Stimulated activated effector memory CD8-positive, alpha-beta T cell treated with anti-CD3 and anti-CD28 coated beads, Interleukin-12 subunit alpha, Interleukin-12 subunit beta, amount 100 ng/mL, for 72 hours (primary cell): ENCODE data around the gene ZBTB44.
"Not testable (repeated sequence)": the region's sequence is repeated elsewhere in the genome, so short reads cannot be mapped to it uniquely, and the experiment has no call there.

Experiments
- ATAC-seq: fragments of 150-1000 bp; cut with Tn5 transposase; 2 replicates; pipeline ENCODE4 v1.10.0; 2021
- DNase-seq, 2 donors: peaks; one replicate each; pipeline ENCODE4 v3.0.0; 2021 to 2022; ENCODE audit warnings: low spot score in 2 of 2
- H3K27ac Mint-ChIP-seq: one replicate; pipeline ENCODE4 v1.8.0; 2022; ENCODE audit warnings: mild to moderate bottlenecking, mixed read lengths
- H3K36me3 Mint-ChIP-seq: one replicate; pipeline ENCODE4 v1.8.0; 2022; ENCODE audit warnings: mild to moderate bottlenecking, mixed read lengths
- H3K4me1 Mint-ChIP-seq: one replicate; pipeline ENCODE4 v1.8.0; 2022; ENCODE audit warnings: mixed read lengths
- H3K4me3 Mint-ChIP-seq: one replicate; pipeline ENCODE4 v1.8.0; 2022; ENCODE audit warnings: mild to moderate bottlenecking, mixed read lengths
- H3K9me3 Mint-ChIP-seq: one replicate; pipeline ENCODE4 v1.8.0; 2022; ENCODE audit warnings: mixed read lengths

The ZBTB44 gene

GRCh38 chr11:130314750-130315285 lies at the start of gene ZBTB44:
Gene ZBTB44 (minus strand): TSS chr11:130314917. CDS start chr11:130261873, 53,044 bp downstream.
- peak within 1 kb of the TSS; percentile 87 for H3K4me3 Mint-ChIP-seq
- H3K4me1 Mint-ChIP-seq = peaks cover 34% of the 10 kb centered on the region
- DNase-seq (peak; percentile 78 to 90), ATAC-seq (peak; percentile 83)
- H3K36me3 Mint-ChIP-seq = peaks cover 23% of the 10 kb centered on the region
- H3K27ac Mint-ChIP-seq = peak within 1 kb of the TSS; percentile 97
- H3K9me3 Mint-ChIP-seq = no peaks in the 10 kb centered on the region

DNA sequence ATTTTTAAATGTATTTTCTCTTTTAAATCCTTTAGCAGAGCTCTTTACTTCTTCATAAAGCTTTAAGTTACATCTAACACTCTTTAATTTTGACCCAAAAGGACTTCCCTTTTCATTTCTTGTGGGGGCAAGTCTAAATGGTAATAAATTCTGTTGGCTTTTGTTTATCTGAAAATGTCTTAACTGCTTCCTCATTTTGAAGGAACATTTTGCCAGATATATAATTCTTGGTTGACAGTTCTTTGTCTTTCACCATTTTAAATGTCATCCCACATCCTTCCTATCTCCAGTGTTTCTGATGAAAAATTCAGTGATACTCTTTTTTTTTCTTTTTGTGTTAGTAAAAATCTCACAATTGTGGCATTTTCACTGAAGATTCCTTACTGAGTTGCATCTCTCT lies 44.7 kb upstream of the ZBTB44 start:
- DNase-seq = no peak
- H3K36me3 Mint-ChIP-seq = no peaks in the 10 kb centered on the region

DNA sequence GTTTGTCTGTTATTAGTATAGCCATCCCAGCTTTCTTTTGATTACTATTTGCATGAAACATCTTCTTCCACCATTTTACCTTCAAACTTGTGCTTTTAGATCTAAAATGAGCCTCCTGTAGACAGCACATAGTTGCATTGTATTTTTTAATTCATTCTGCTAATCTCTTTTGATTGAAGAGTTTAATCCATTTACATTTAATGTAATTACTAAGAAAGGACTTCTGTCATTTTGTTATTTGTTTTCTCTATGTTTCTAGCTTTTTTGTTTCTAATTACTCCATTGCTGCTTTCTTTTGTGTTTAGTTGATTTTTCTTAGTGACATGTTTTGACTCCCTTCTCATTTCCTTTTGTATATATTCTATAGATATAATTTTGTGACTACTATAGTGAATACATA lies 43.7 kb upstream of the ZBTB44 start:
- ATAC-seq = no peak
- no peaks in the 10 kb centered on the region for H3K4me1 Mint-ChIP-seq
- no peak overlapping the region for H3K27ac Mint-ChIP-seq

More for the DNA sequence above, 44.7 kb upstream of the ZBTB44 start:
- Mint-ChIP-seq H3K4me1 (no peaks in the 10 kb centered on the region), H3K4me3 (no peak overlapping the region), H3K9me3 (peaks cover 16% of the 10 kb centered on the region), H3K27ac (no peak overlapping the region)
- ATAC-seq = no peak

GRCh38 chr11:130347261-130347660 lies 32.5 kb upstream of the ZBTB44 start:
- Mint-ChIP-seq H3K36me3 (no peaks in the 10 kb centered on the region), H3K4me3 (no peak overlapping the region), H3K27ac (no peak overlapping the region), H3K4me1 (peaks cover 6% of the 10 kb centered on the region), H3K9me3 (peaks cover 9% of the 10 kb centered on the region)
- DNase-seq (no peak), ATAC-seq (no peak)

More for the DNA sequence above, 43.7 kb upstream of the ZBTB44 start:
- H3K4me3 Mint-ChIP-seq = no peak overlapping the region
- DNase-seq = no peak
- H3K9me3 Mint-ChIP-seq = peaks cover 16% of the 10 kb centered on the region
- H3K36me3 Mint-ChIP-seq = no peaks in the 10 kb centered on the region

DNA sequence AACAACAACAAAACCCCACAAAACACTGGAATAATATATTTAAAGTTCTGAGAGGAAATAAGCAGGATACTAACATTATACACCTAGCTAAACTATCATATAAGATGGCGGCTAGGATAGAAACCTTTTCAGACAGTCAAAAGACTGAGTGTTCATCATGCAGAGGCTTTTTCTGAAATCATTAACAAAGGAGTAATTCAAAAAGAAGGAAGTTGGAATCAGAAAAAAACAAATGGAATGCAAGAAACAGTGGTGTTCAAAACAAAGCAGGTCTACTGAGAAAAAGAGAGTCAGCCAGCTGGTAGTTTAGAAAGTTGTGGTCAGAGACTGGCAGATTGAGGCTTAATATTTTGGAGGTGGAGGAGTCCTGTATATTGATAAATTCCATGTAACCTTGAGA lies 30.1 kb upstream of the ZBTB44 start:
- no peak overlapping the region for H3K27ac Mint-ChIP-seq
- H3K4me3 Mint-ChIP-seq = no peak overlapping the region
- peaks cover 28% of the 10 kb centered on the region for H3K4me1 Mint-ChIP-seq
- DNase-seq = no peak
- H3K36me3 Mint-ChIP-seq = no peaks in the 10 kb centered on the region
- peaks cover 9% of the 10 kb centered on the region for H3K9me3 Mint-ChIP-seq
- ATAC-seq = no peak

GRCh38 chr11:130340671-130341319 lies 26.1 kb upstream of the ZBTB44 start:
- peak; percentile 100 for ATAC-seq
- Mint-ChIP-seq H3K4me1 (peaks cover 38% of the 10 kb centered on the region), H3K27ac (peak overlapping the region; percentile 35), H3K36me3 (no peaks in the 10 kb centered on the region), H3K9me3 (peaks cover 12% of the 10 kb centered on the region), H3K4me3 (no peak overlapping the region)
- DNase-seq = peak; percentile 22 to 62

DNA sequence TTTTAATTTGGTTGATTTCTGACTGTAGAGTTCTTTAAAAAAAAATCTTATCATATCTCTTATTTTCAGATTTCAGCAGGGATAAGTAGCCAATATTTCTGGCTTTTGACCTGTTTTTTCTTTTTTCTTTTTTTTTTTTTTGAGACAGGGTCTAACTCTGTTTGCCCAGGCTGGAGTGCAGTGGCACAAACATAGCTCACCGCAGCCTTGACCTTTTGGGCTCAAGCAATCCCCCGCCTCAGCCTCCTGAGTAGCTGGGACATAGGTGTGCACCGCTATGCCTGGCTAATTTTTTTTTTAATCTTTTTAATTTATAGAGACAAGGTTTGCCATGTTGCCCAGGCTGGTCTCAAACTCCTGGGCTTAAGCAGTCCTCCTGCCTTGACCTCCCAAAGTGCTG lies 23.9 kb upstream of the ZBTB44 start:
- Mint-ChIP-seq H3K9me3 (peaks cover 6% of the 10 kb centered on the region), H3K4me3 (no peak overlapping the region), H3K27ac (peak overlapping the region; percentile 63), H3K36me3 (no peaks in the 10 kb centered on the region), H3K4me1 (peaks cover 38% of the 10 kb centered on the region)
- no peak for ATAC-seq
- DNase-seq = peak in 1 of 2 donors; percentile 18

DNA sequence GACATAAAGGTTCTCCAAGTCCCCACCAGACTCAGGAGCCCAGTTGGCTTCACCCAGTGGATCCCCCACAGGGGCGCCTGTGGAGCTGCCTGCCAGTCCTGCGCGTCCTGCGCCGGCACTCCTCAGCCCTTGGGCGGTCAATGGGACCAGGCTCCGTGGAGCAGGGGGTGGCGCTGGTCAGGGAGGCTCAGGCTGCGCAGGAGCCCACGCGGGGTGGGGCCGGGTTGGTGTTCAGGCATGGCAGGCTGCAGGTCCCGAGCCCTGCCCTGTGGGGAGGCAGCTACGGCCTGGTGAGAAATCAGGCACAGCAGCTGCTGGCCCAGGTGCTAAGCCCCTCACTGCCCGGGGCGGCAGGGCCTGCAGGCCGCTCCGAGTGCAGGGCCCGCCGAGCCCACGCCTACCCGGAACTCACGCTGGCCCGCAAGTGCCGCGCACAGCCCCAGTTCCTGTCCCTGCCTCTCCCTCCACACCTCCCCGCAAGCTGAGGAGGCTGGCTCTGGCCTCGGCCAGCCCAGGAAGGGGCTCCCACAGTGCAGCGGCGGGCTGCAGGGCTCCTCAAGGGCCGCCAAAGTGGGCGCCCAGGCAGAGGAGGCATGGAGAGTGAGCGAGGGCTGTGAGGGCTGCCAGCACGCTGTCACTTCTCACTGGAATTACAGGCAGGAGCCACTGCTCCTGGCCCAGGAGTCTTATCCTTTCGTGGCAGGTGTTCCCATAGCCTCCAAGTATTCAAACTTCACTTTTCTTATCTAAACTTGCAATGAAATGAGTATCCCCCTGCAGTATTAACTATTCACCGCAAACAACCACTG lies 22.8 kb upstream of the ZBTB44 start:
- no peak for DNase-seq
- Mint-ChIP-seq H3K36me3 (no peaks in the 10 kb centered on the region), H3K27ac (peak overlapping the region; percentile 58), H3K4me1 (peaks cover 34% of the 10 kb centered on the region), H3K4me3 (no peak overlapping the region), H3K9me3 (peaks cover 4% of the 10 kb centered on the region)
- ATAC-seq = no peak

GRCh38 chr11:130331397-130331796 lies 16.7 kb upstream of the ZBTB44 start:
- not testable (repeated sequence) for H3K4me3 Mint-ChIP-seq, H3K27ac Mint-ChIP-seq

DNA sequence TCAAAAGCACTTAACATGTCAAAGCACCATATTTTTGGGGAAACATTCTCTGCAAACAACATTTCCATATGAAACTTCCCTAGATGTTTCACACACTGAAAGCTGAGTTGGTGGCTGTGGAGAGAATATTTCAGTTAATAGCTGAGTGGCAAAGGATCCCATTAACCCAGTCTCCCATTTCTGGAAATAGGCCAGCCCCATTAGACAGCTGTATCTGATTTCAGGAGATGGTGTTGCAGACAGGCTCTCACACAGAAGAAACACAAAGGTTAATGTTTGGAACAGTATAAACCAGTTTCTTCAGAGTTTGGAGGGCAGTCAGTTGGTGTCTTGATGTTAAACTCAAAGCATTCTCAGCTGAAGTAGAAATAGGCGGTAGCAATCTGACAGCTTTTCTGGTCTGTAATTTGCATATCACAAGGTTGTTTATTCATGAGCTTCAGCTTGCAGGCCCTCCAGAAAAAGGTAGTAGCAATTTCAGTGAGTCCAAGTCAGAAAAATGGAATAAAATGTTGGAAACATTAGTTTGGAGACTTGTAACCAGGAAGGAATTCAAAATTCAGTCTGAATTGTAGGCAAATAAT lies 15.5 kb upstream of the ZBTB44 start:
- Mint-ChIP-seq H3K4me1 (no peaks in the 10 kb centered on the region), H3K9me3 (no peaks in the 10 kb centered on the region), H3K36me3 (no peaks in the 10 kb centered on the region), H3K27ac (no peak overlapping the region), H3K4me3 (no peak overlapping the region)
- DNase-seq = no peak
- no peak for ATAC-seq

More at GRCh38 chr11:130331397-130331796, 16.7 kb upstream of the ZBTB44 start:
- DNase-seq, H3K9me3 Mint-ChIP-seq, H3K4me1 Mint-ChIP-seq, ATAC-seq, H3K36me3 Mint-ChIP-seq: not testable (repeated sequence)

- Mint-ChIP-seq H3K4me3 (no peak overlapping the region), H3K4me1 (no peaks in the 10 kb centered on the region)
- ATAC-seq = no peak
Observed at GRCh38 chr11:130328420-130328819, 13.7 kb upstream of the ZBTB44 start.

GRCh38 chr11:130327716-130328115 lies 13.0 kb upstream of the ZBTB44 start:
- Mint-ChIP-seq H3K9me3 (peaks cover 3% of the 10 kb centered on the region), H3K4me1 (no peaks in the 10 kb centered on the region), H3K4me3 (no peak overlapping the region), H3K36me3 (no peaks in the 10 kb centered on the region), H3K27ac (no peak overlapping the region)
- no peak for DNase-seq
- no peak for ATAC-seq

More at GRCh38 chr11:130328420-130328819, 13.7 kb upstream of the ZBTB44 start:
- H3K36me3 Mint-ChIP-seq = no peaks in the 10 kb centered on the region
- no peak for DNase-seq
- H3K27ac Mint-ChIP-seq = no peak overlapping the region
- H3K9me3 Mint-ChIP-seq = no peaks in the 10 kb centered on the region

DNA sequence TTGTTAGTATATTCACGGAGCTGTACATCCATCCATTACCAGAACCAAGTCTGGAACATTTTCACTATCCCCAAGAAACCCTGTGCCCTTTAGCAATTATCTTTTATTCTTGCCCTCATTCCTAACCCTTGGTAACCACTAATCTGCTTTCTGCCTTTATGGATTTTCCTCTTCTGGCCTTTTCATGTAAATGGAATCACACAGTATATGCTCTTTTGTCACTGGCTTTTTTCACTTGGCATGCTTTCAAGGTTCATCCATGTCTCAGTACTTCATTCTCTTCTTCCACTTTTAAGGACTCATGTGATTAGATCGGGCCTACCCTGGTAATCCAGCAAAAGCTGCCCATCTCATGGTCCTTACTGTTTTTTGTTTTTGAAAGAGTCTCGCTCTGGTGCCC lies 11.0 kb upstream of the ZBTB44 start:
- Mint-ChIP-seq H3K4me3 (no peak overlapping the region), H3K4me1 (no peaks in the 10 kb centered on the region), H3K27ac (no peak overlapping the region), H3K36me3 (no peaks in the 10 kb centered on the region), H3K9me3 (peaks cover 7% of the 10 kb centered on the region)
- no peak for DNase-seq
- ATAC-seq = no peak

DNA sequence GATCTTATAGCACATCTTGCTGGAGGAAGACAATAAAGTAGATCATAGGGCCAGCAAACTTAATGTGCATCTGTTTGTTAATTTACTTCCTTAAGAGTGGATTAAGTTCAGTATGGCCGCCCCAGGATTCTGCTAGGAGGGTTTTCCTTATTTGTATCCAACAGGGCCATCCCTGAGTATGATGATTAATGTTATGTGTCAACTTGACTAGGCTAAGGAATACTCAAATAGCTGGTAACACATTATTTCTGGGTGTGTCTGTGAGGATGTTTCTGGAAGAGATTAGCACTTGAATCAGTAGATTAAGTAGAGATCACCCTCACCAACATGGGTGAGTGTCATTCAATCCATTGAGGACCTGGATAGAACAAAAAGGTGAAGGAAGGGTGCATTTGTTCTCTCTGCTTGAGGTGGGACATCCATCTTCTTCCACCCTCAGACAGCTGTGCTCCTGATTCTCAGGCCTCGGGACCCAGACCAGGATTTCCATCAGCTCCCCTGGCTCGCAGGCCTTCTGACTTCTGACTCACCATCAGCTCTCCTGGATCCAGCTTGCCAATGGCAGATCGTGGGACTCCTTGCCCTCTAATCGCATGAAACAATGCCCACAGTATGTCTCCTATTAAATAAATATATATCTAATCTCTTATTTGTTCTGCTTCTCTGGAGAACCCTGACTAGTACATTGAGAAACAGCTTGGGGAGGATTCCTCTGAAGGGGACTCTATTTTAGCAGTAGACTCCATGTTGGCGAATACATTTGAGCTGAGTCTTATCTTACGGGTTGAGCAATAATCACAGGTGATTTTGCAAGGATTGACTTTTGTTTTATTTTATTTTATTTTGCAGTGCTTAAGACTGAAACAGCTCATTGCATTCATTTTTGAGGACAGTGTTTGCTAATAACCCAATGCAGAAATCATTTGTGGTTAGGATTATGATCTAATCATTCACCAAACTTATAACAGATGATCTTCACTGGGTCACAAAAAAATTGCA lies 9.0 kb upstream of the ZBTB44 start:
- H3K36me3 Mint-ChIP-seq = no peaks in the 10 kb centered on the region
- H3K4me1 Mint-ChIP-seq = no peaks in the 10 kb centered on the region

More for the DNA sequence above, 9.0 kb upstream of the ZBTB44 start:
- H3K27ac Mint-ChIP-seq = no peak overlapping the region
- no peak overlapping the region for H3K4me3 Mint-ChIP-seq
- ATAC-seq = no peak
- H3K9me3 Mint-ChIP-seq = peaks cover 7% of the 10 kb centered on the region
- DNase-seq = no peak
